NCI-H345 (cell line): ENCODE results near the gene HSFX3.
"Not testable (repeated sequence)": the region's sequence is repeated elsewhere in the genome, so short reads cannot be mapped to it uniquely, and the experiment has no call there.

Experiments
- DNase-seq: peaks from one replicate; lab custom pipeline; 2025; lab: John Stamatoyannopoulos, UW

The HSFX3 gene

GRCh38 chrX:149549701-149550100 lies at the start of gene HSFX3:
Gene HSFX3, minus strand, starts transcription at chrX:149549924. Its CDS starts 72 bp downstream, at chrX:149549852.
- DNase-seq = not testable (repeated sequence)

GRCh38 chrX:149598603-149599002 lies 48.9 kb upstream of the HSFX3 start:
- DNase-seq = not testable (repeated sequence)

DNA sequence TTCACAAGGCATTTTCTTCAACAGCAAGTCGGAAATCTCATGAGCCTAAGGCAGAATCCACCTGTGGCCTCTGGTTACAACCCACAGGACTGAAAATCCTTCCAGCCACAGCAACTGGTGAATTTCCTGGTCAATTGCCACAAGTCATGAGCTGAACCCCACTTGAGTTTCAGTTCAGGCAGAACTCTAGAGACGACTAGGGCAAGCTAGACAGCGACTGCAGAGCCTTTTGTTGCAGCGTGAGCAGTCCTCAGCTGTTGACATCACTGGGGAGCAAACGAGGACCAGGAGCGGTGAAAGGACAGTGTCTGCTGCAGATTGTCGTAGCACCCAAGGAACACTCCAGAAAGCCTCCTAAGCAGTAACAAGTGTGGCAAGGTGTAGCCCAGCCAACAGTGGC lies 46.2 kb upstream of the HSFX3 start:
- not testable (repeated sequence) for DNase-seq

- DNase-seq = not testable (repeated sequence)
These were observed 45.5 kb upstream of the HSFX3 start, which contains the start of gene HSFX2 for GRCh38 chrX:149595214-149595613. Gene HSFX2, minus strand, starts transcription at chrX:149595314. Its CDS starts 614 bp downstream, at chrX:149594700.

- DNase-seq = not testable (repeated sequence)
These were observed 41.3 kb upstream of the HSFX3 start for GRCh38 chrX:149590993-149591392.

DNA sequence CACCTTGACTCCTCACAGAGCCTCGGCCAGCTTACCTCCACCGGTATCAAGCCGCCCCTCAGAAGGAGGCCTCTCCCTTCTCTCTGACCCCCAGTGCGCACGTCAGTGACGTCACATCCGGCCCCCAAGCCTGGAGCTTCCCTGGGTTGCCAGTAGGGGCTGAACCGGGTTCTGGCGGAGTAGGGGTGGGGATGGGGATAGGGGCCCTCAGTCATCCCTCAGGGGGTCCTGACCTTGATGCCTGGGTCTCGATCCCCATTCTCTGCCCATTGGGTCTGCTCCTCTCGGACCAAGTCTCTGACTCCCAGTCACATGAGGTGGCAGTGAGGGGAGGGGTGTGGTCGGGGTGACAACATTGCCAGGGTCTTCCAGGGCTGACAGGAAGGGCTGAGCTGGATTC lies 37.6 kb upstream of the HSFX3 start, which contains the start of gene MAGEA9B:
MAGEA9B (minus strand) TSS at position 101 of the 400 bp plus-strand sequence. CDS start 4,280 bp downstream, outside the sequence.
- not testable (repeated sequence) for DNase-seq

DNA sequence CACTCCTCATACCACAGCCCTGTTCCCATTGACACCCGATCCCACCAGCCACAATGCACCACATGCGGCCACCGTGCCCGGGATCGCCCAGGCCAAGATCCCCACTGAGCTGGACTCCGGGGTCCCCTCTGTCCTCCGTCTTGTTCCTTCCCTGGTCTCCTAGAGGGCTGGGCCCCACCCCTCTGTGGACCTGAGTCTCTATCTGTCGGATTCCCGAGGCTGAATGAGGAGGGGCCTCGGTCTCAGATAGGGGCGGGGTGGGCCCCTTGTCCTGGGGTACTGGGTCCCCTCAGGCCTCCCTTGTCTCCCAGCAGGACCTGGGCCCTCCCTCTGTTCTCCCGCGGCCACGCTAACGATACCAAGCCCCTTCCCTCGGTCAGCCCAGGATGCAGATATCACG lies 35.9 kb upstream of the HSFX3 start:
- not testable (repeated sequence) for DNase-seq

DNA sequence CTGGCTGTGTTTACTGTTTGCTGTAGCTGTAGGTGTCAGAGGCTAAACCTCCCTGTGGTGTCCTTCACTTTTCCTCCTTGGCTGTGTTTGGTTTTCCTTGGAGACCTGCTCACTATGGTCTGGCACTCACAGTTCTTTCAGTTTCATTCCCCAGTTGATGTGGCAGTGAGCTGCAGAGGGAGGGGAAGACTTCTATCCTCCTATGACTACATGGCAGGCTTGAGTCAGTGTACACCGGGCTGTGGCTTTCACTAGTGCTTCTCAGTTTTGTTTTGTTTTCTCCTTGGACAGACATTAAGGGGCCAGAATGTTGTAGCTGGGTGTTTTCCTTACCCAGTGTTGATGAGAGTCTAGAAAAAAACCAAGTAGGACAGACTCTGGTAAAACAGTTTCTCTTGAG lies 23.7 kb upstream of the HSFX3 start:
- DNase-seq = not testable (repeated sequence)

- no peak for DNase-seq
These were observed 23.0 kb upstream of the HSFX3 start for GRCh38 chrX:149572743-149573142.

DNA sequence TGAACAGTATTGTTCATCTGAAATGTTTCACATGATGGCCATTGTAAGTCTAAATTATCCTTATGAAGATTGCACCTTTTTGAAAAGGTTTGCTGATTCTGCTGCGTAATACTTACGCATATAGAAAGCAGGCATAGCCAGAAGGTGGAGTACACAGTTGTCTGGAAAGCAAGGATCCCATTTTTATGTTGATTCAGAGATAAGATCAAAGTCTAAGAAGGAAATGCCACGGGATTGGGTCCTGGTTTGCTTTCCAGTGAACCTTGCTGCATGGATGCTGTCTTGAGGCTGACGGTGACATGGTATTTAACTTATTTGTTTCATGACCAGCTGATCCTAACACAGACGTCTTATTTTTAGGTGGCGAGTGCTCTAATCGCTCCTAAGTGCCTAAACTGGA lies 22.0 kb upstream of the HSFX3 start:
- DNase-seq = no peak

DNA sequence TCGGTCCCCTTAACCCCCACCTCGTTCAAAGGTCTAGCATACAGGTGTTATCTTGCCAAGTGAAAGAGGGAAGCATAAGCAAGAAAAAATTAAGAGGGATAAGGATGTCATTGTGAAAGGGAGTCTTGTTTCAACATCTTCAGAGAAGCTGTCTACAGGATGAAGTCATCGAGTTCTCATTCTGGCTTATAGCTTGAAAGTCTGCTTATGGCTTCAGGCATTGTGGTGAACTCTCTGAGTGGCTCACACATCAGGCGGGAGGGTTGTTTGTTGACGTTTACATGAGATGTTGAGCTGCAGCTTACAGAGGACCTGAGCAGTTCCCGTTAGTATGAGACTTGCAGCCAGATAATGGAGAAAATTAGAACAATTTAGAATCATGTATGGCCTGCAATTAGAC lies 20.9 kb upstream of the HSFX3 start:
- DNase-seq = no peak

DNA sequence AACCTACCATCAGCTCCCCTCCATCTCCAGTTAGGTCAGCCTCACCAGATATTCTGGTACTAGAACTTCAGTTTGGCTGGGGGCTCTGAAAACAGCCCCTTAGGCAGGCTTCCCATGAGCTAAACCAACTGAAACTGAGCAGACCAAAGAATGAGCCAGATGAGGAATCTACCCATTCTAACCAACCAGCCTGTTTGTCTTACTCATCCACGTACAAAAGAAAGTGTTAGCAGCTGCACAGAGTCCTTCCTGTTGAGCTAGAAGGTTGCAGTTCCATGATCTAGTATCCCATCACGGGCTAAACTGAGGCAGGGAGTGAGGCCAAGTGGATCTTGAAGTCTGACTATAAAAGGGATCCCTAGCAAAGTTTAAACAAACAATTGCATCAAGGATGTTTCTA lies 20.0 kb upstream of the HSFX3 start:
- no peak for DNase-seq

DNA sequence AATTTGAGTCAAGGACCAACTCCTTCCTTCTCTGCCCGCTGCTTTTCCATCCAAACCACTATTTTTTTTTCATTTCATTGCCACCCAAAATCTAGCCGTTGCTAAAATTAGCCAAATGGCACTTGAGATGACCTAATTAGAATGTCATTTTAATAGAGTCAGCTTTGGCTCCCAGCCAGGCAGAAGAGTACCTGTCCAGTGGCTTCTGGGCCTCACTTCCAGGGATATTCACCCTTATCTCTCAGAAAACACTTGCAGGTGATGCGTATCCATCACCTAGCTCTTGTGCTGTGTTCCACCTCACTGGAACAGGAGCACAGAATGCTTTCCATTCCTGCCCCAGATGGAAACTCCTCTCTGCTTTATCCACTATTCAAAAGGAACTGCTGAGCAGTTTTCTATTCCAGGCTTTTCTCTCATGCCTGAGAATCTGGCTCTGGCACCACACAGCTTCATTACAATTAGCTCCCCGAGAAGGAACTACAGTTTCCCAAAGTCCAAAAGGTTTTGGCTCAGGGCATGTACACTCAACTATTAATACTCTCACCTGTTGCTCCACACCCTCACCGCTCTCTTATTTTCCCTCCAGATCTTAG lies 19.1 kb upstream of the HSFX3 start:
- no peak for DNase-seq

- no peak for DNase-seq
These were observed 18.1 kb upstream of the HSFX3 start for GRCh38 chrX:149567621-149568417.

- DNase-seq = no peak
These were observed 13.6 kb upstream of the HSFX3 start for GRCh38 chrX:149563359-149563758.

- not testable (repeated sequence) for DNase-seq
These were observed 5.5 kb upstream of the HSFX3 start for GRCh38 chrX:149555251-149555650.

GRCh38 chrX:149551939-149552248 lies 2.2 kb upstream of the HSFX3 start:
- DNase-seq = not testable (repeated sequence)

- not testable (repeated sequence) for DNase-seq
These were observed 1.7 kb upstream of the HSFX3 start for GRCh38 chrX:149551245-149551938.

- not testable (repeated sequence) for DNase-seq
These were observed 730 bp upstream of the HSFX3 start for GRCh38 chrX:149550454-149550853.

DNA sequence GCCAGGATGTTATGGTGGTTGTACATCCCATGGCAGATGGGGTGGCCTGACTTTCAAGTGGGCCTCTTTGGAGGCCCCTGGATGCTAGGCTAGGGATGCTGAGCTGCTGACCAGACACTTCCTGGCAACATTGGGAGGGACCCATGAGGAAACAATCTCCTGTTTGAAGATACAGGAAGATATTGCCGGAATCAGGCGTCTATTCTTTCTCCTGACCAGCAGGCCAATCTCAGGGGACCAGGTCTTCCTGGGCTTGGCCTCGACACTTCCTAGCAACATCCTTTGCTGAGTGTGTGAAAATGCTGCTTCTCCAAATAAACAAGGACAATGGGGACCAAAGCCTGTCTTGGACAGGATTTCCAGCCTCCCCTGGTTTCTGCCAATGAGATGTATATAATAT lies 1.9 kb downstream of the HSFX3 start:
- not testable (repeated sequence) for DNase-seq

GRCh38 chrX:149546962-149547361 lies 2.8 kb downstream of the HSFX3 start:
- not testable (repeated sequence) for DNase-seq
